A673 (cell line): ENCODE results near the gene ADCYAP1.

Experiments used
- CTCF ChIP-seq: fragments of 300-800, 200-600 bp; sonication (generic); conservative IDR thresholded peaks from 2 replicates; pipeline ENCODE4 v1.5.1; 2017; ENCODE audit warnings: low read depth, mild to moderate bottlenecking, antibody characterized with exemption, low read length, moderate library complexity, mixed read lengths
- EZH2 ChIP-seq: fragments of 200-600 bp; sonication (generic); IDR thresholded peaks from 2 replicates; pipeline ENCODE4 v1.6.1; 2017; ENCODE audit warnings: borderline replicate concordance, low read depth, mild to moderate bottlenecking, mixed read lengths, antibody characterized with exemption, low read length; ENCODE audit not compliant: poor library complexity, severe bottlenecking

GRCh38 chr18:936941-937340 lies 32.3 kb downstream of the ADCYAP1 start:
- TF ChIP-seq CTCF (no peak), EZH2 (no peak)
